SK-N-MC (cell line): Measurements from ENCODE around the gene APOOL.

ENCODE experiments used
- DNase-seq: peaks from one replicate; pipeline ENCODE4 v3.0.0-alpha.2; 2011; ENCODE audit warnings: low read depth, low spot score
- H3K27ac ChIP-seq: fragments of 200-600 bp; sonication (generic); 2 replicates; pipeline ENCODE4 v1.5.1; 2016; ENCODE audit warnings: mixed run types
- H3K36me3 ChIP-seq: fragments of 200-600 bp; sonication (generic); 2 replicates; pipeline ENCODE4 v1.6.1; 2017; ENCODE audit warnings: antibody characterized with exemption, low read length, mixed read lengths; ENCODE audit not compliant: insufficient read depth
- H3K4me3 ChIP-seq: fragments of 200-600 bp; sonication (generic); 2 replicates; pipeline ENCODE4 v1.5.1; 2016
- H3K9ac ChIP-seq: fragments of 200-600 bp; sonication (generic); 2 replicates; pipeline ENCODE4 v1.8.0; 2017; ENCODE audit warnings: mixed run types, mixed read lengths; ENCODE audit not compliant: insufficient read length
- H3K9me3 ChIP-seq: fragments of 200-600 bp; sonication (generic); 2 replicates; pipeline ENCODE4 v1.6.1; 2017; ENCODE audit warnings: low read depth, mild to moderate bottlenecking, antibody characterized with exemption, low read length, moderate library complexity, mixed read lengths
- EZH2 ChIP-seq: fragments of 200-600 bp; sonication (generic); IDR thresholded peaks from one replicate; pipeline ENCODE4 v1.6.1; 2017; ENCODE audit warnings: antibody characterized with exemption
- FOXP2 ChIP-seq: optimal IDR thresholded peaks from 2 replicates; pipeline ENCODE3; 2011; ENCODE audit warnings: mild to moderate bottlenecking, moderate library complexity; ENCODE audit not compliant: insufficient read depth; ENCODE audit errors: extremely low read length, control extremely low read depth
- POLR2AphosphoS5 ChIP-seq: IDR thresholded peaks from 2 replicates; pipeline ENCODE4 v1.6.1; 2012; ENCODE audit warnings: mild to moderate bottlenecking, low read depth, low read length, borderline replicate concordance

APOOL gene

GRCh38 chrX:85111347-85111746 is 107.7 kb downstream of the APOOL start:
- DNase-seq: no peak
- Histone ChIP-seq H3K9ac (no peak overlapping the region), H3K9me3 (no peaks in the 10 kb centered on the region), H3K27ac (no peak overlapping the region), H3K4me3 (no peak overlapping the region), H3K36me3 (no peaks in the 10 kb centered on the region)
- TF ChIP-seq POLR2AphosphoS5: no peak
- TF ChIP-seq FOXP2: no peak
- TF ChIP-seq EZH2: no peak

DNA sequence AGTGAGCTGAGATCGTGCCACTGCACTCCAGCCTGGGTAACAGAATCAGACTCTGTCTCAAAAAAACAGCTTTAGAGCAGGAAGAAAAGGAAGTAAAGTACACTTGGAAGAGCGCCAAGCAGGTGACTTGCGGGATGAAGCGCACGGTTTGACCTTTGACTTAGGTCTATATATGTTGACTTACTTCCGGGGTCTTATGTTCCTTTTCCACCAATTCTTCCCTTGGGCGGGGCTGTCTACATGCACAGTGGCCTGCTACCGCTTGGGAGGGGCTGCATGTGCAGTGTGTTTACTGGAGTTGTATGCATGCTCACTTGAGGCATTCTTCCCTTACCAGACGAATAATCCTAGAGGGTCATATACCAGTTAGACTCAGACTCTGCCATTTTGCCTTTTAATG is 108.6 kb downstream of the APOOL start:
- Histone ChIP-seq H3K36me3 (no peaks in the 10 kb centered on the region), H3K27ac (no peak overlapping the region), H3K9me3 (no peaks in the 10 kb centered on the region), H3K4me3 (no peak overlapping the region), H3K9ac (no peak overlapping the region)
- no peak for DNase-seq
- TF ChIP-seq EZH2: no peak
- no peak for TF ChIP-seq FOXP2
- TF ChIP-seq POLR2AphosphoS5: no peak

GRCh38 chrX:85113746-85114145 is 110.1 kb downstream of the APOOL start:
- Histone ChIP-seq H3K9ac (no peak overlapping the region), H3K4me3 (no peak overlapping the region), H3K27ac (no peak overlapping the region), H3K9me3 (no peaks in the 10 kb centered on the region), H3K36me3 (no peaks in the 10 kb centered on the region)
- no peak for DNase-seq
- TF ChIP-seq POLR2AphosphoS5 (no peak), FOXP2 (no peak), EZH2 (no peak)

- H3K4me3 ChIP-seq: no peak overlapping the region
- H3K9me3 ChIP-seq: no peaks in the 10 kb centered on the region
- H3K36me3 ChIP-seq: no peaks in the 10 kb centered on the region
- no peak overlapping the region for H3K9ac ChIP-seq
- no peak overlapping the region for H3K27ac ChIP-seq
- no peak for TF ChIP-seq EZH2
- no peak for TF ChIP-seq POLR2AphosphoS5
- no peak for TF ChIP-seq FOXP2
- DNase-seq: no peak
Observed at GRCh38 chrX:85114171-85114570, 110.5 kb downstream of the APOOL start.

DNA sequence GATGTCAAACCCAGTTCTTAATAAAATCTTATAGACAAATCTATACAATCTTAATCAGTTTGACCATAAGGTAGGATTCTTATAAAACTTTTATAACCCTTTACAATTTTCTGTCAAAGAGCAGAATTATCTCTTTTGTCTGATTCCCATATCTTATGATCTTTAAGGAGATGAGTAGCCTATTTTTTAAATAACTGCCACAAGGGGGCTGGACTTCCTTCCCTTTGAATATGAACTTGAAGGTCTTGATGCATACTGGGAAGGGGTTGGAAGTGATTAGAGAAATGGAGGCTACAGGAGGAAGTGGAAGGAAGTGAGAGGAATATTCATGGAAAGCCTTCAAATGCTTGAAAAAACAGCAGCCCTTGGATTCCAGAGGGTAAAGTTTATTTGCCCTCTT is 111.1 kb downstream of the APOOL start:
- no peak overlapping the region for H3K27ac ChIP-seq
- DNase-seq: no peak
- no peaks in the 10 kb centered on the region for H3K9me3 ChIP-seq
- no peak overlapping the region for H3K4me3 ChIP-seq
- H3K36me3 ChIP-seq: no peaks in the 10 kb centered on the region
- TF ChIP-seq EZH2 (no peak), FOXP2 (no peak), POLR2AphosphoS5 (no peak)
- no peak overlapping the region for H3K9ac ChIP-seq

- Histone ChIP-seq H3K9ac (no peak overlapping the region), H3K36me3 (no peaks in the 10 kb centered on the region), H3K9me3 (no peaks in the 10 kb centered on the region), H3K4me3 (no peak overlapping the region), H3K27ac (no peak overlapping the region)
- TF ChIP-seq POLR2AphosphoS5 (no peak), FOXP2 (no peak), EZH2 (no peak)
- no peak for DNase-seq
Observed at GRCh38 chrX:85115252-85115651, 111.6 kb downstream of the APOOL start.

GRCh38 chrX:85136409-85136808 is 132.7 kb downstream of the APOOL start:
- no peaks in the 10 kb centered on the region for H3K36me3 ChIP-seq
- DNase-seq: no peak
- H3K4me3 ChIP-seq: no peak overlapping the region
- no peak overlapping the region for H3K9ac ChIP-seq
- H3K27ac ChIP-seq: no peak overlapping the region
- TF ChIP-seq EZH2: no peak
- TF ChIP-seq POLR2AphosphoS5: no peak
- TF ChIP-seq FOXP2: no peak
- no peaks in the 10 kb centered on the region for H3K9me3 ChIP-seq

DNA sequence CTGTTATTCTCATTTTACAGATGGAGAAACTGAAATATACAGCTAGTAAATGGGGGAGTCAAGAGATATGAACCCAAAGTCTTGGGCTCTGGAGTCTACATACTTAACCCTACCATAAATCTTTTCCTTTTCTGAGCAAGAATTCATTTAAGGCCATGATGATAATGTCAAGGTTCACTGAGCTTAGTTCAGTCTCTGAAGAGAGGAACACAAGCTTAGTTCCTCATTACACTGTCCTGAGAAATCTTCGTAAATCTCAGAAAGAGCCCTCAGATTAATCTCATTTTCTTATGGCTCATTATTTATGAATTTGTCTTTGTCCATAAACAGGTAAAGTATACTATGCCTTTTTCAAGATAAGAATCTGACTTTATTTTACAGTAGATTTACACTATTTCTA is 135.7 kb downstream of the APOOL start:
- no peaks in the 10 kb centered on the region for H3K36me3 ChIP-seq
- H3K9me3 ChIP-seq: no peaks in the 10 kb centered on the region
- TF ChIP-seq FOXP2 (no peak), POLR2AphosphoS5 (no peak), EZH2 (no peak)
- H3K9ac ChIP-seq: no peak overlapping the region
- no peak overlapping the region for H3K4me3 ChIP-seq
- H3K27ac ChIP-seq: no peak overlapping the region
- DNase-seq: no peak

DNA sequence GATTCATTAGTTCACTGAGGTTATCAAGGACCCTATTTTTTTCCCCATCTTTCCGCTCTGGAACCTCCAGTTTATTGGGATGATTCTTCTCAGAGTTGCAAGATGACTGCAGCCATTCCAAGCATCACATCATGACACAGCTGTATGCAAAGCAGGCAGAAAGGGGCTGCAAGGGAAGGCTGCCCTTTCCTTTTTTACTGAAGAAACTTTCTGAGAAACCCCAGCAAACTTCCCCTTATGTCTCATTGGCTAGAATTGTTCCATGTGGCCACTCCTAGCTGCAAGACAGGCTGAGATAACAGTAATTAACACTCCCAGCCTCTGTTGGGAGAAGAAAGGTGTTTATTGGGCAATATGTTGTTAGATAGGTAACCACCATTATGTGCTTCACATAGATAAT is 137.3 kb downstream of the APOOL start:
- DNase-seq: no peak
- Histone ChIP-seq H3K36me3 (no peaks in the 10 kb centered on the region), H3K4me3 (no peak overlapping the region), H3K27ac (no peak overlapping the region), H3K9me3 (no peaks in the 10 kb centered on the region), H3K9ac (no peak overlapping the region)
- TF ChIP-seq POLR2AphosphoS5 (no peak), EZH2 (no peak), FOXP2 (no peak)
